Stimulated activated CD4-positive, alpha-beta T cell treated with anti-CD3 and anti-CD28 coated beads, Interleukin-1b, Interleukin-23, amount 100 ng/mL, for 1 hour (primary cell): ENCODE results near the gene LAYN.

ENCODE experiments used
- DNase-seq, 2 donors: peaks; one replicate each; pipeline ENCODE4 v3.0.0-alpha.2; 2020; ENCODE audit warnings: low read depth in 2 of 2

Gene LAYN

DNA sequence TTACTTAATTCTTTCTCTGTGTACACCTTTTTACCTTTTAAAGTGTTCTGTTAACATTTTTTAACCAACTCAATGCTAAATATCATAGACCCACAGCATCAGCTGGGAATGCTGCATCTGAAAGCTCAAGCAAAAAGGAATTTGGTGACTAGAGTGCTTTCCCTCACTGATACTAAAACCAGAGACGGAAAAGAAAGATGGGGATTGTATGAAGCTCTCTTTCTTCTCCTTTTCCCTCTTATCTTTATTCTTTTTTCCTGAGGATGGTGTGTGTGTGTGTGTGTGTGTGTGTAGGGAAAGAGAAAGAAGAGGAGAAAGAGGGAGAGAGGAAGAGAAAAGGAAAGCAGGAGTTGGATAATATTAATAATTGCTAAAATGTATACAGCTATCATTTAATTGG lies 57.6 kb downstream of the LAYN start:
- no peak for DNase-seq

DNA sequence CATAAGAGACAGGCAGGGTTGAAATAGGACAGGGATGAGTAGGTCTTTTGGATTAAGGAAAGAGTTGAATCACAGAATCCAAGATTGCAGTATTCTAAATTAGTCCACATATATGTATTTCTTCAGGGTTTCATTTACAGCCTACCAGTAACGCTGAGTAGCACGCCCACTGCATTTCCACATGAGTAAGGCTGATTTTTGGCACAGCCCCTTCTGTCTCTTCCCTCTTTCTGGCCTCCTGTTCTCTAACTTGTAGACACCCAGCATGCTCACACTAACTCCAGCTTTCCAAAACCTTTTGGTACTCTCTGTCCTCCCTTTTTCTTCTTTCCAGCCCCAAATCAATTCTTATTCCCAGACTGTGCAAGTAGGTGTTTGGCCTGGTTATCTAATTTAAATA lies 58.0 kb downstream of the LAYN start:
- no peak for DNase-seq

DNA sequence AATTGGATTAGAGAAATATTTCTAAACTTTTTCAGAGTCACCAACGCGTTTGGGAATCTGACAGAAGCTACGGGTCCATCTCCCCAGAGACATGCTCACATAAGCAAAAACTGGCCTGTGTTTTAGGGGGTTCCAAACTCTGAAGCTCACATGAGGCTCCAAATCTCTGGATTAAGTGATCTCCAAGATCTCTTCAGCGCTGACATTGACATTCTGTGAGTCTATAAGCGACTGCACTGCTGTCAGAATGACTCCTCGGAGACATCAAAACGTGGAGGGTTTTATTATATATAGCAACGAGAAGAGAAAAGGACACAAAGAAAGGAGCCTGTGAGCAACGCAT lies 61.1 kb downstream of the LAYN start:
- DNase-seq = no peak

DNA sequence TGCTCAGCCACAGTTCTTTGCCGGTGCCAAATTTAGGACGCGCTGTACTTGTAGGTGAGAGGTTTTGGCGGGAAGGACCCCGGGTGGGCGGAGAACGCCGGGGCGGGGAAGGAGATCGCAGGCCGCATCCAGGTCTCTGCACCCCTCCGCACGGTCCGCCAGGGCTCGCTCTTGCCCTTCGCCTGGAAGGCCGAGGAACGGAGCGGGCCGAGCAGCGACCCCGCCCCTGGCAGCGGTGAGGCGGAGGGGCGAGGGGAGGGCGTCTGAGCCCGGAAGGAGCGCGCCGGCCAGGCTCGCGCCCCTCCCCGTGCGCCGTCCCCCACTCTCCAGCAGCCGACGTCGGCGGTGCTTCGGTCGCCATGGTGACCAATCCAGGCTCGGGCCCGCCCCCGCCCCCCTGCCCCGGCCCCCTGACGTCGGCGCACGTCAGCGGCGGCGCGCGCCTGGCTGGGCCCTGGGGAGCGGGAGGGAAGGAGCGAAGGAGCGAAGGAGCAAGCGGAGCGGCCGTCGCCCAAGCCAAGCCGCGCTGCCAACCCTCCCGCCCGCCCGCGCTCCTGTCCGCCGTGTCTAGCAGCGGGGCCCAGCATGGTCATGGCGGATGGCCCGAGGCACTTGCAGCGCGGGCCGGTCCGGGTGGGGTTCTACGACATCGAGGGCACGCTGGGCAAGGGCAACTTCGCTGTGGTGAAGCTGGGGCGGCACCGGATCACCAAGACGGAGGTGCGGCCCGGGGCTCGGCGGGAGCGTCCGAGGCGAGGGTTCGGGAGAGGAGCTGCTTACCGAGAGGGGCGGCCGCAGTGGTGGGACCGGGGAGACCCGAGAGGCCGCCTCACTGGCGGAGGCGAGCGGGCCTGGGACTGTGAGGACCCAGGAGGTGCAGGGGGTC lies 61.7 kb downstream of the LAYN start, which contains the start of gene SIK2:
Gene SIK2 (plus strand): TSS at position 471 of the 886 bp plus-strand sequence. CDS start 115 bp downstream, at position 586.
- peak; percentile 56 to 60 for DNase-seq

DNA sequence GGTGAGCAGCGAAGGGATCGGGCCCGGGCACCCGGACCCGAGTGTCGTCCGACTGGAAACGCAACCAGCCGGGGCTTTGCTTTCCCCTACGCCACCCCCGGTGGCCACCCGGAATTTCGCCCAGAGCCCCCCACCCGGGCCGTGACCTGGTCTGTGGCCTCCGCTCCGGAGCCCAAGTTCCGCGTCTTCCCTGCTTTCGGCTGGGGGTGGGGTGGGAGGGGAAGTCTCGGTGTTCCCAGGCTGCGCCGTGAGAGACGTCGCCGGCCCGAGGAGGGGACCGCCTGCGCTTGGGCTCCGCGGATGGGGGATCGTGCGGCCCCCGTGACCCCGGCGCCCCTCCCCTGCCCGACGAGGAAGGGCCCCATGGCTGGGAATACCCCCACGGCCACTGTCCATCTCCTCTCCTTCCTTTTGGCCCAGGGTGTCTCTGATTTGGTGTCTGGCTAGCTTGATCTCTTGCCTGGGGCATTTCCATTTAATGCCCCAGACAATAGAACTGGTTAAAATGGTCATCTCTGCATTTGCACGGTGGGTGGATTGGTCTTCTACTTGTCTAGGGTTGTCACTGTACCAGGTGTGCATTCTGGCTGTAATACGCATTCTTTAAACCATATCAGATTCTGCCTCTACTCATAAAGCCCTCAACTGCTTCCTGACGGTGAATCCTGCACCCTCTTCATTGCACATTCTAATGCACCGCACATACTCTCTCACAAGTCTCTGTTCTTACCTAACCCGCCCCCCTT lies 62.5 kb downstream of the LAYN start:
- DNase-seq = no peak

DNA sequence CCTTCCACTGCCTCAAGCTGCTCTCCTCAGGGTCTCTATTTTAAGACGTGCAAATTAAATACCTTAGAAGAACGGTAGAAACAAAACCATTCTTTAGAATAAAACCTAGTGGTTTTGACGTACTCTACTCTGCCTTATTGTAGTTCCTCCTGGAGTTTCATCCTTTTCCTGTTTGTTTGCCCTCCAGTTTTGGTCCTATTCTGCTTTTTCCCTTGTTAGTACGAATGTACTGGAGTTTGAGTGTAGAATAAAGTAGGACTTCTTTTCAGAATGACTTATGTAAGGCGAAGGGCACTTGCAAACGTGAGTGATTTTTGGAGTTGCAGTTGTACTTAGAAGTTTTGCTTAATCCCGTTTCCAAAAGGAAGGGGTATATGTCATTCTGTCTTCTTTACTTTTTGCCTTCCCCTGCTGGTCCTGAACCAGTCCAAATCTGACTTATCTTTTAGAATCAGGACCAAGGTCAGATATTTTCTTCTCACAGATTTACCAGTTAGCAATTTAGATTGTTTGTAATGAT lies 63.2 kb downstream of the LAYN start:
- no peak for DNase-seq

DNA sequence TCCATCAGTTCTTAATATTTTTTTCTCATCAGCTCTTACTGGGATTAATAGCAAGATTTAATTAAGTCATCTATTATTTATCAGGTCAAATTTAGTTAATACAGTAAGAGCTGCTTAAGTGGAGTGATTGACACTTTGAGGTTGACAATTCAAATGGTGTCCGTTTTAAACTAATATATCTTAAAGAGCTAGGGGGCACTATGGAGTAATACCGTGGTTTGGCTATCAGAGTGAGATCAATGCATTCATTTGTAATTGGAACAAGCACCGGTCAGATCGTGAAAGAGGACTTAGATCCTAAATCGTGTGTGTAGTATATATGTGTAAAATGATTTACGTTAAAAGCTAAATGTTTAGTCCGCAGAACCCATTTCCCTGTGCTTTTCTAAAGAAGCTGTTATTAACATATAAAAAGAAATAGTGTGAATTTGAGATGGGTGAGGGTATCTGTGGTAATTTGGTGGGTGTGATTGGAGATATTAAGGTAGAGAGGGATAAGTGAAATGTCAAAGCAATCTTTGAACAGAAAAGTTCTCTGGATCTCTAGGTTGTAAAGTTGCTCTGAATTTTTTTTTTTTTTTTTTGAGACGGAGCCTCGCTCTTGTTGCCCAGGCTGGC lies 64.0 kb downstream of the LAYN start:
- no peak for DNase-seq

DNA sequence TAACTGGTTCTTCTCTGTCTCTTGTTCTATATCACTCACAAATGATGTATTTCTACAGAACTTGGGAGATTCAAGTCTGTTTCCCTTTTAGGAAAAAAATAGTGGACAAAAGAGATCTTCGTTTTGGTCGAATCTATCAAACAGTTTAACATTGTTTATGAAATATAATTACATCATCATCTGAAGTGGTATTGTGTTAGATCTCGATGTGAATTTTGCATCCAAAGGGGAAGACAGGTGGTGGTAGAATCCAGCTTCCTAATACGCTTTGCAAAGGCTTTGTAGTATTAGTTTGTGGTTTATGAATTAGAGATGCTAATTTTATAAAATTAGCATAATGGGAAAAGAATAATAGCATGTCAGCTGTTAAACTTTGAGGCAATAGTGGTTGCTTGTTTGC lies 65.2 kb downstream of the LAYN start:
- no peak for DNase-seq

DNA sequence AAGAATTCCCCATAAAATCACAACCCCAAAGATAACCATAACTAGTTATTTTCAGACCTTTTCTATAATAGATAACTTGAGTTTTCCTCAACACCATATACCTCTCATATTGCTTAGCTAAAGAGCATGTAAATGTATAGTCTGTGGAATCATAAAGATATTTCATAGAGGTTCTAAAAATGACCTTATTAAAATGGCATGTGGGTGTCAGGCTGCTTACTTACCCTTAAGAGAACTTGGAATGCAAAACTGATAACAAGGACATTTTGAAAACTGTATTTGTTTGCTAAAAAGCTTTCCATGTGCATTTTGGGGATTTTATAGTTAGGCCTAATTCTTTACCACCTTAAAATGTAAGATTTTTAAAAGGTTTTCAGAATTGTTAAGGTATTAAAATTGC lies 66.5 kb downstream of the LAYN start:
- DNase-seq = no peak

DNA sequence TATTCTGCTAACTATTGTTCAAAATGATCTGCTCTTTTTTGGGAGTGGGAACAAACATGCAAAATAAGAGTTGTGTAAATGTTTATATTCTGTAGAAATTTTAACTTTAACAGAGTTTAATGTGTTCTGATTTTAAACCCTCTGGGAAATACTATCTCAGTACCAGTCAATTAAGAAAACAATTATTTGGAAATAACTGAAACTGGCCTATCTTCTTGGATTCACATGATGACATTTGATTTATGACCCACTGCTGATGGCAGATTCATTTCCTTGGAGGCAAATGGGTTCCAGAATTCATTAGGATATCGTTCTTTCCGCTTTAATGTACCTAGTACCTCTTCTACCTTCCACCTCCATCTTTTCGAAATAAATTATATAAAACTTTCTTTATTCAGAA lies 67.2 kb downstream of the LAYN start:
- DNase-seq = no peak
